Epithelial cell of prostate (primary cell): ENCODE data around the gene VCP.
A peak's percentile ranks its signal among the peaks of the same experiment; 100 is the strongest.

Experiments
- DNase-seq: peaks from one replicate; pipeline ENCODE4 v3.0.0-alpha.2; 2011; ENCODE audit warnings: low read depth, low spot score
- H3K27ac ChIP-seq: fragments of 450-650 bp; 2 replicates; pipeline ENCODE4 v1.5.1; 2017; ENCODE audit warnings: mild to moderate bottlenecking

The VCP gene

GRCh38 chr9:35072461-35073278, at the start of gene VCP:
TSS of gene VCP (minus strand) at chr9:35072625. CDS start at chr9:35072353, 272 bp downstream.
- peak; percentile 97 for DNase-seq
- H3K27ac ChIP-seq, result peak within 1 kb of the TSS; percentile 100

GRCh38 chr9:35116898-35117551, 44.6 kb upstream of the VCP start:
- H3K27ac ChIP-seq, result no peak overlapping the region
- no peak for DNase-seq

GRCh38 chr9:35116539-35116897, 44.1 kb upstream of the VCP start:
- H3K27ac ChIP-seq, result peak overlapping the region; percentile 99
- DNase-seq, result no peak

- peak within 1 kb of the TSS; percentile 99 for H3K27ac ChIP-seq
- peak; percentile 72 for DNase-seq
These were observed 43.5 kb upstream of the VCP start, which contains the start of gene ATOSB for GRCh38 chr9:35115680-35116538. TSS of gene ATOSB (minus strand) at chr9:35115862. CDS start at chr9:35108274, 7,588 bp downstream.

- DNase-seq, result no peak
- peak overlapping the region; percentile 99 for H3K27ac ChIP-seq
These were observed 42.6 kb upstream of the VCP start for GRCh38 chr9:35114840-35115628.

GRCh38 chr9:35114113-35114839, 41.9 kb upstream of the VCP start:
- DNase-seq, result peak; percentile 87
- H3K27ac ChIP-seq, result peak overlapping the region; percentile 99

- no peak for DNase-seq
- peak overlapping the region; percentile 99 for H3K27ac ChIP-seq
These were observed 40.0 kb upstream of the VCP start for GRCh38 chr9:35112257-35113020.

- peak; percentile 96 for DNase-seq
- H3K27ac ChIP-seq, result peak overlapping the region; percentile 99
These were observed 38.8 kb upstream of the VCP start for GRCh38 chr9:35111001-35111933.

- DNase-seq, result no peak
- H3K27ac ChIP-seq, result peak overlapping the region; percentile 99
These were observed 37.9 kb upstream of the VCP start for GRCh38 chr9:35110327-35110761.

- DNase-seq, result no peak
- H3K27ac ChIP-seq, result no peak overlapping the region
These were observed 36.6 kb upstream of the VCP start for GRCh38 chr9:35108946-35109575.

GRCh38 chr9:35108461-35108860, 36.0 kb upstream of the VCP start:
- no peak for DNase-seq
- H3K27ac ChIP-seq, result no peak overlapping the region

- no peak for DNase-seq
- H3K27ac ChIP-seq, result no peak overlapping the region
These were observed 35.2 kb upstream of the VCP start for GRCh38 chr9:35107297-35108290.

- DNase-seq, result no peak
- no peak overlapping the region for H3K27ac ChIP-seq
These were observed 33.9 kb upstream of the VCP start for GRCh38 chr9:35106343-35106730.

GRCh38 chr9:35105571-35106342, 33.3 kb upstream of the VCP start:
- DNase-seq, result no peak
- no peak overlapping the region for H3K27ac ChIP-seq

GRCh38 chr9:35105126-35105525, 32.7 kb upstream of the VCP start:
- H3K27ac ChIP-seq, result no peak overlapping the region
- DNase-seq, result no peak
